HCT116 (cell line): ENCODE measurements around the gene RBM26. TPM values are rescaled to one million over a fixed set of nuclear protein-coding genes. Genes with fewer than 3 reads are reported as not detected.

ENCODE experiments used
- ATAC-seq: fragments of 200-7000 bp; cut with Tn5 transposase; 2 replicates; pipeline ENCODE4 v1.9.1; 2020; ENCODE audit warnings: mild to moderate bottlenecking, moderate library complexity
- BruUV-seq: library from RNA; stranded (reverse); fragments of 400-500 nt; replicated peaks from 2 replicates; lab custom pipeline; 2021; lab: Mats Ljungman, UMichigan
- CTCF ChIA-PET: fragments of 300-600 bp; sonication (Branson Sonifier 250); formaldehyde crosslinking; loops from one replicate; lab custom pipeline; 2021; ENCODE audit warnings: antibody characterized with exemption; lab: Charles Lee
- POLR2A ChIA-PET: fragments of 300-600, 350-600 bp; sonication (Branson Sonifier 250); formaldehyde crosslinking; loops from one replicate; lab custom pipeline; 2021; ENCODE audit warnings: antibody characterized with exemption; lab: Charles Lee
- RAD21 ChIA-PET, 2 experiments: fragments of 300-600 bp; sonication (Branson Sonifier 250); formaldehyde crosslinking; loops; one replicate each; lab custom pipeline; 2023; ENCODE audit warnings: low total read pairs in 2 of 2; ENCODE audit not compliant: uncharacterized antibody in 2 of 2, unreplicated experiment in 2 of 2, low non-redundant PET in 1 of 2; lab: Charles Lee
- DNase-seq: peaks from one replicate; pipeline ENCODE4 v3.0.0-alpha.2; 2010; ENCODE audit warnings: low read depth, low spot score
- H2AFZ ChIP-seq: fragments of 200-600 bp; shearing (Covaris generic), sonication (generic); 2 replicates; pipeline ENCODE4 v1.6.1; 2017; ENCODE audit warnings: low read depth, mixed run types, mixed read lengths, antibody characterized with exemption, low read length; ENCODE audit not compliant: poor library complexity, severe bottlenecking
- H3K27ac ChIP-seq: 2 replicates; pipeline ENCODE4 v1.5.1; 2012; ENCODE audit warnings: low read depth, low read length
- H3K27me3 ChIP-seq: fragments of 200-600 bp; sonication (generic); 2 replicates; pipeline ENCODE4 v1.6.1; 2016; ENCODE audit warnings: mixed run types, low read length, mixed read lengths; ENCODE audit not compliant: insufficient read depth
- H3K36me3 ChIP-seq, 2 experiments: fragments of 200-500 bp in 1 of 2; fragments of 200-600 bp in 1 of 2; sonication (Bioruptor generic) in 1 of 2; sonication (generic) in 1 of 2; 2 replicates each; pipeline versions ENCODE4 v1.5.1 to v1.6.1; 2014 to 2016; ENCODE audit warnings: low read length in 2 of 2, inconsistent platforms in 1 of 2, mixed read lengths in 1 of 2, mixed run types in 1 of 2; ENCODE audit not compliant: insufficient read depth in 2 of 2, control insufficient read depth in 1 of 2
- H3K4me1 ChIP-seq, 2 experiments: fragments of 200-600 bp in 1 of 2; sonication (generic) in 1 of 2; 2 replicates each; pipeline versions ENCODE4 v1.5.1 to v1.6.1; 2012 to 2017; ENCODE audit warnings: low read length in 2 of 2, inconsistent platforms in 1 of 2, mild to moderate bottlenecking in 1 of 2, mixed read lengths in 1 of 2, mixed run types in 1 of 2, moderate library complexity in 1 of 2; ENCODE audit not compliant: insufficient read depth in 2 of 2, control insufficient read depth in 1 of 2
- H3K4me2 ChIP-seq: fragments of 200-600 bp; sonication (generic); 2 replicates; pipeline ENCODE4 v1.6.1; 2017; ENCODE audit warnings: mixed run types, low read length, mixed read lengths
- H3K4me3 ChIP-seq, 2 experiments: fragments of 200-600 bp in 1 of 2; sonication (generic) in 1 of 2; replicated peaks in 1 of 2; 2 replicates each; pipeline ENCODE4 v1.5.1; 2011 to 2016; ENCODE audit warnings: low read length in 2 of 2, control low read depth in 1 of 2, low read depth in 1 of 2, mild to moderate bottlenecking in 1 of 2, mixed read lengths in 1 of 2, mixed run types in 1 of 2
- H3K79me2 ChIP-seq: fragments of 200-600 bp; sonication (generic); 2 replicates; pipeline ENCODE4 v1.6.1; 2017; ENCODE audit warnings: mild to moderate bottlenecking, mixed run types, low read length, moderate library complexity, mixed read lengths; ENCODE audit not compliant: insufficient read depth
- H3K9ac ChIP-seq: fragments of 200-600 bp; sonication (generic); 2 replicates; pipeline ENCODE4 v1.6.1; 2016; ENCODE audit warnings: low read length, mixed read lengths
- H3K9me2 ChIP-seq: fragments of 200-600 bp; sonication (generic), shearing (Covaris generic); 2 replicates; pipeline ENCODE4 v1.6.1; 2017; ENCODE audit warnings: mixed run types, mild to moderate bottlenecking, moderate library complexity; ENCODE audit not compliant: insufficient read depth
- H3K9me3 ChIP-seq, 2 experiments: fragments of 200-500 bp in 1 of 2; fragments of 200-600 bp in 1 of 2; sonication (Bioruptor generic) in 1 of 2; sonication (generic) in 1 of 2; 2 replicates each; pipeline ENCODE4 v1.6.1; 2014 to 2017; ENCODE audit warnings: low read length in 2 of 2, mixed read lengths in 2 of 2, inconsistent platforms in 1 of 2, low read depth in 1 of 2, mild to moderate bottlenecking in 1 of 2, mixed run types in 1 of 2, moderate library complexity in 1 of 2; ENCODE audit not compliant: control insufficient read depth in 1 of 2, insufficient read depth in 1 of 2
- H4K20me1 ChIP-seq: fragments of 200-600 bp; sonication (generic), shearing (Covaris generic); 2 replicates; pipeline ENCODE4 v1.6.1; 2017; ENCODE audit warnings: mixed run types, mild to moderate bottlenecking, moderate library complexity; ENCODE audit not compliant: insufficient read depth
- CBX3 ChIP-seq: IDR thresholded peaks from 2 replicates; pipeline ENCODE4 v1.6.1; 2012; ENCODE audit warnings: low read depth
- EGR1 ChIP-seq: IDR thresholded peaks from 2 replicates; pipeline ENCODE4 v1.6.1; 2012; ENCODE audit warnings: low read depth
- EZH2 ChIP-seq: fragments of 200-600 bp; sonication (generic); IDR thresholded peaks from 2 replicates; pipeline ENCODE4 v1.6.1; 2017; ENCODE audit warnings: antibody characterized with exemption, mixed run types
- EZH2phosphoT487 ChIP-seq: fragments of 200-600 bp; IDR thresholded peaks from 2 replicates; pipeline ENCODE4 v1.6.1; 2018; ENCODE audit warnings: antibody characterized with exemption, borderline replicate concordance
- RAD21 ChIP-seq: IDR thresholded peaks from 2 replicates; pipeline ENCODE4 v1.6.1; 2012; ENCODE audit warnings: low read depth, mild to moderate bottlenecking
- SP1 ChIP-seq: IDR thresholded peaks from 2 replicates; pipeline ENCODE4 v1.6.1; 2012; ENCODE audit warnings: low read depth
- SRF ChIP-seq: IDR thresholded peaks from 2 replicates; pipeline ENCODE4 v1.6.1; 2012; ENCODE audit warnings: low read depth
- TCF7L2 ChIP-seq: IDR thresholded peaks from 2 replicates; pipeline ENCODE4 v1.7.0; 2011; ENCODE audit warnings: borderline replicate concordance, inconsistent platforms; ENCODE audit not compliant: insufficient read depth, insufficient read length; ENCODE audit errors: extremely low read depth
- ZFX ChIP-seq: fragments of 450-650 bp; IDR thresholded peaks from 2 replicates; pipeline ENCODE4 v1.6.1; 2017
- ZNF274 ChIP-seq: fragments of 200-500 bp; sonication (Bioruptor generic); IDR thresholded peaks from 2 replicates; pipeline ENCODE4 v1.6.1; 2014; ENCODE audit warnings: mild to moderate bottlenecking, low read depth, low read length, inconsistent platforms
- intact Hi-C: fragments of 100-400 bp; cut with micrococcal nuclease; formaldehyde crosslinking; loops from 2 replicates; pipeline ENCODE4 v1.10.0; 2022
- total RNA-seq: library from RNA; stranded (reverse); gene quantifications from one replicate; pipeline ENCODE4 v1.2.1, GENCODE V29; 2021; ENCODE audit not compliant: unreplicated experiment
- TF ChIP-seq, protein P1 (sequence below), 3 experiments: fragments of 200-600 bp in 1 of 3; sonication (generic) in 1 of 3; IDR thresholded peaks in 2 of 3; conservative IDR thresholded peaks in 1 of 3; 2 replicates each; pipeline ENCODE4 v1.5.1; 2012 to 2017; ENCODE audit warnings: low read depth in 2 of 3, low read length in 2 of 3, antibody characterized with exemption in 1 of 3, borderline replicate concordance in 1 of 3, control low read depth in 1 of 3, mild to moderate bottlenecking in 1 of 3, mixed read lengths in 1 of 3, mixed run types in 1 of 3, moderate library complexity in 1 of 3; ENCODE audit not compliant: insufficient read depth in 1 of 3
- TF ChIP-seq, protein P2 (sequence below): IDR thresholded peaks from 2 replicates; pipeline ENCODE4 v1.6.1; 2012
- TF ChIP-seq, protein P3 (sequence below): IDR thresholded peaks from 2 replicates; pipeline ENCODE4 v1.6.1; 2011; ENCODE audit warnings: mild to moderate bottlenecking, low read length, moderate library complexity; ENCODE audit not compliant: insufficient replicate concordance; ENCODE audit errors: extremely low read depth
- TF ChIP-seq, protein P4 (sequence below): IDR thresholded peaks from 2 replicates; pipeline ENCODE4 v1.6.1; 2012; ENCODE audit warnings: low read depth

Gene RBM26
- total RNA-seq, 1 experiment from 2014 or later: 52.5 TPM

DNA sequence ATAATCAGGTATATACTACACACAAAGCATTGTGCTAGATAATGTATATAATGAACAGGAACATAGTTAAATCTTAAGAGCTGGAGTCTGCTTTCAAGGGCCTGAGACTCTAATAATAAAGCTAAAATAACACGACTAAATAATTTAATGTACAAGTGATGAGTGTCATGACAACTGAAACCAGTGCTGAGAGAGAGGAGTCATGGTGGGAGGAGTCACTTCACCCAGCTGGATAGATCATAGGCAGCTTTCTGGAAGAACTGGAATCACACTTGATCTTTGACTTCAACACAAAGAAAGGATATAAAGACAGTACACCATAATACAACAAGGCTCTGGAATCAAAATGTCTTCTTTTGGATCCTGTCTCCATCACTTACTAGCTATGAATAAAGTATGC lies 7.1 kb downstream of the RBM26 start:
- H3K36me3 ChIP-seq: peaks cover 3 to 39% of the 10 kb centered on the region in 2 experiments; a peak in 2 of 4 replicates
- H3K4me3 ChIP-seq: no peak overlapping the region
- intact Hi-C loops: no loop called here
- no peak for TF ChIP-seq EGR1
- TF ChIP-seq ZFX: no peak
- no peak for TF ChIP-seq TCF7L2
- TF ChIP-seq, protein P1, sequence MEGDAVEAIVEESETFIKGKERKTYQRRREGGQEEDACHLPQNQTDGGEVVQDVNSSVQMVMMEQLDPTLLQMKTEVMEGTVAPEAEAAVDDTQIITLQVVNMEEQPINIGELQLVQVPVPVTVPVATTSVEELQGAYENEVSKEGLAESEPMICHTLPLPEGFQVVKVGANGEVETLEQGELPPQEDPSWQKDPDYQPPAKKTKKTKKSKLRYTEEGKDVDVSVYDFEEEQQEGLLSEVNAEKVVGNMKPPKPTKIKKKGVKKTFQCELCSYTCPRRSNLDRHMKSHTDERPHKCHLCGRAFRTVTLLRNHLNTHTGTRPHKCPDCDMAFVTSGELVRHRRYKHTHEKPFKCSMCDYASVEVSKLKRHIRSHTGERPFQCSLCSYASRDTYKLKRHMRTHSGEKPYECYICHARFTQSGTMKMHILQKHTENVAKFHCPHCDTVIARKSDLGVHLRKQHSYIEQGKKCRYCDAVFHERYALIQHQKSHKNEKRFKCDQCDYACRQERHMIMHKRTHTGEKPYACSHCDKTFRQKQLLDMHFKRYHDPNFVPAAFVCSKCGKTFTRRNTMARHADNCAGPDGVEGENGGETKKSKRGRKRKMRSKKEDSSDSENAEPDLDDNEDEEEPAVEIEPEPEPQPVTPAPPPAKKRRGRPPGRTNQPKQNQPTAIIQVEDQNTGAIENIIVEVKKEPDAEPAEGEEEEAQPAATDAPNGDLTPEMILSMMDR (IDR thresholded peaks at IDR 0.05 in 2 of 3, conservative IDR thresholded peaks at IDR 0.05 in 1 of 3; ENCODE audit: borderline replicate concordance in 1 of 3, insufficient read depth in 1 of 3, low read depth in 2 of 3, low read length in 2 of 3): no peak
- TF ChIP-seq EZH2: no peak
- TF ChIP-seq, protein P2, sequence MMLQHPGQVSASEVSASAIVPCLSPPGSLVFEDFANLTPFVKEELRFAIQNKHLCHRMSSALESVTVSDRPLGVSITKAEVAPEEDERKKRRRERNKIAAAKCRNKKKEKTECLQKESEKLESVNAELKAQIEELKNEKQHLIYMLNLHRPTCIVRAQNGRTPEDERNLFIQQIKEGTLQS: no peak
- TF ChIP-seq, protein P3, sequence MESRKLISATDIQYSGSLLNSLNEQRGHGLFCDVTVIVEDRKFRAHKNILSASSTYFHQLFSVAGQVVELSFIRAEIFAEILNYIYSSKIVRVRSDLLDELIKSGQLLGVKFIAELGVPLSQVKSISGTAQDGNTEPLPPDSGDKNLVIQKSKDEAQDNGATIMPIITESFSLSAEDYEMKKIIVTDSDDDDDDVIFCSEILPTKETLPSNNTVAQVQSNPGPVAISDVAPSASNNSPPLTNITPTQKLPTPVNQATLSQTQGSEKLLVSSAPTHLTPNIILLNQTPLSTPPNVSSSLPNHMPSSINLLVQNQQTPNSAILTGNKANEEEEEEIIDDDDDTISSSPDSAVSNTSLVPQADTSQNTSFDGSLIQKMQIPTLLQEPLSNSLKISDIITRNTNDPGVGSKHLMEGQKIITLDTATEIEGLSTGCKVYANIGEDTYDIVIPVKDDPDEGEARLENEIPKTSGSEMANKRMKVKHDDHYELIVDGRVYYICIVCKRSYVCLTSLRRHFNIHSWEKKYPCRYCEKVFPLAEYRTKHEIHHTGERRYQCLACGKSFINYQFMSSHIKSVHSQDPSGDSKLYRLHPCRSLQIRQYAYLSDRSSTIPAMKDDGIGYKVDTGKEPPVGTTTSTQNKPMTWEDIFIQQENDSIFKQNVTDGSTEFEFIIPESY: no peak
- TF ChIP-seq, protein P4, sequence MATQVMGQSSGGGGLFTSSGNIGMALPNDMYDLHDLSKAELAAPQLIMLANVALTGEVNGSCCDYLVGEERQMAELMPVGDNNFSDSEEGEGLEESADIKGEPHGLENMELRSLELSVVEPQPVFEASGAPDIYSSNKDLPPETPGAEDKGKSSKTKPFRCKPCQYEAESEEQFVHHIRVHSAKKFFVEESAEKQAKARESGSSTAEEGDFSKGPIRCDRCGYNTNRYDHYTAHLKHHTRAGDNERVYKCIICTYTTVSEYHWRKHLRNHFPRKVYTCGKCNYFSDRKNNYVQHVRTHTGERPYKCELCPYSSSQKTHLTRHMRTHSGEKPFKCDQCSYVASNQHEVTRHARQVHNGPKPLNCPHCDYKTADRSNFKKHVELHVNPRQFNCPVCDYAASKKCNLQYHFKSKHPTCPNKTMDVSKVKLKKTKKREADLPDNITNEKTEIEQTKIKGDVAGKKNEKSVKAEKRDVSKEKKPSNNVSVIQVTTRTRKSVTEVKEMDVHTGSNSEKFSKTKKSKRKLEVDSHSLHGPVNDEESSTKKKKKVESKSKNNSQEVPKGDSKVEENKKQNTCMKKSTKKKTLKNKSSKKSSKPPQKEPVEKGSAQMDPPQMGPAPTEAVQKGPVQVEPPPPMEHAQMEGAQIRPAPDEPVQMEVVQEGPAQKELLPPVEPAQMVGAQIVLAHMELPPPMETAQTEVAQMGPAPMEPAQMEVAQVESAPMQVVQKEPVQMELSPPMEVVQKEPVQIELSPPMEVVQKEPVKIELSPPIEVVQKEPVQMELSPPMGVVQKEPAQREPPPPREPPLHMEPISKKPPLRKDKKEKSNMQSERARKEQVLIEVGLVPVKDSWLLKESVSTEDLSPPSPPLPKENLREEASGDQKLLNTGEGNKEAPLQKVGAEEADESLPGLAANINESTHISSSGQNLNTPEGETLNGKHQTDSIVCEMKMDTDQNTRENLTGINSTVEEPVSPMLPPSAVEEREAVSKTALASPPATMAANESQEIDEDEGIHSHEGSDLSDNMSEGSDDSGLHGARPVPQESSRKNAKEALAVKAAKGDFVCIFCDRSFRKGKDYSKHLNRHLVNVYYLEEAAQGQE: no peak
- TF ChIP-seq ZNF274: no peak
- TF ChIP-seq SRF: no peak
- TF ChIP-seq CBX3: no peak
- TF ChIP-seq RAD21: no peak
- no peak for TF ChIP-seq EZH2phosphoT487
- TF ChIP-seq SP1: no peak
- TF ChIP-seq, all 23 proteins: peak for 0
- Histone ChIP-seq H2AFZ (no peak overlapping the region), H3K79me2 (peaks cover 100% of the 10 kb centered on the region), H3K27me3 (no peaks in the 10 kb centered on the region), H3K9me3 (peaks cover 7 to 11% of the 10 kb centered on the region in 2 experiments; a peak in 2 of 4 replicates), H3K9me2 (no peaks in the 10 kb centered on the region), H3K27ac (no peak overlapping the region), H3K9ac (no peak overlapping the region), H4K20me1 (peaks cover 15% of the 10 kb centered on the region; the same call in 1 of the 2 replicates), H3K4me1 (peaks cover 3 to 13% of the 10 kb centered on the region in 2 experiments; a peak in 1 of 4 replicates), H3K4me2 (no peak overlapping the region)
- BruUV-seq: no TSS peak
- CTCF ChIA-PET: no interaction called here
- DNase-seq: no peak
- no peak for ATAC-seq
- RAD21 ChIA-PET: no interaction called here
- POLR2A ChIA-PET: no interaction called here
